C1 segment of cervical spinal cord (tissue), 14 donors: ENCODE measurements around the gene ZBTB20.
"Not testable (repeated sequence)": the region's sequence is repeated elsewhere in the genome, so short reads cannot be mapped to it uniquely, and the experiment has no call there.

ENCODE experiments used
- DNase-seq, 14 donors: peaks; one replicate each; lab custom pipeline; 2025; lab: John Stamatoyannopoulos, UW

The ZBTB20 gene

DNA sequence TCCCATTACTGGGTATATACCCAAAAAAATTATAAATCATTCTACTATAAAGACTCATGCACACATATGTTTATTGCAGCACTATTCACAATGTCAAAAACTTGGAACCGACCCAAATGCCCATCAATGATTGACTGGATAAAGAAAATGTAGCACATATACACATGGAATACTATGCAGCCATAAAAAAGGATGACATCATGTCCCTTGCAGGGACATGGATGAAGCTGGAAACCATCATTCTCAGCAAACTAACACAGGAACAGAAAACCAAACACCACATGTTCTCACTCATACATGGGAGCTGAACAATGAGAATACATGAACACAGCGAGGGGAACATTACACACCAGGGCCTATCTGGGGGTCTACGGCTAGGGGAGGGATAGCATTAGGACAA is 467.3 kb downstream of the ZBTB20 start:
- not testable (repeated sequence) for DNase-seq

DNA sequence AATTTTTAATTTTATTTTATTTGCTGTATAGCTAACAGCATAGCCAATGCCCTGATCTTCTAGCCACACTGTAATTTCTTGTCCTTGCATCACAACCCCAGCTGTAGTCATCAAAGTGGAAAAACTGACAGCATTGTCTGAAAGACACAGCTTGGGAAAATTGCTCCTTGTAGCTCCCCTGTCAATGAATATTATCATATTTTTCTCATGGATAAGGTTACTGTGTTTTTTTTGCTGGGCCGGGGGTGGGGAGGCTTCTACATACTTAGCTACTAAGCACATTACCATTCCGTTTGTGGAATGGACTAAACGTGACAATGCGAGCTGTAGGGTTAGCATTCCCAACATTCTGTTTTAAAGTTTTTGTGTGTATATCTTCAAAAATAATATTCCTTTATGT is 472.0 kb downstream of the ZBTB20 start:
- no peak for DNase-seq

DNA sequence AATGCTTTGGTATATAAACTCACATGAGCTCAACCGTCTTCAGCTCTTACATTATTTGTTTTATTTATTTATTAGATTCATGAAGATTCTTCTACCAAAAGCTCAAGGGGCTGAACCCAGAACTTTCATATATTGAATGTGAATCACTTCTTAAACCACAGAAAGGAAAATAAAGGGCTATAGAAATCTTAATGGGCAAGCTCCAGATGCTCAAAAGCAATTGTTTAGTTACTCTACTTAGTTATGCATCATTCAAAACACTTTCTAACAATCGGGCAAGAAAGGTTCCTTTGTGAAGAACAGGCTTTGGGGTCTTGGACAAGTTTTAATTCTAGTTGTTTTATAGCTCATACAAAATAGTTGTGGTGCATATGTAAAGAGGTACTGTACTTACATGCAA is 473.1 kb downstream of the ZBTB20 start:
- DNase-seq, result no peak

DNA sequence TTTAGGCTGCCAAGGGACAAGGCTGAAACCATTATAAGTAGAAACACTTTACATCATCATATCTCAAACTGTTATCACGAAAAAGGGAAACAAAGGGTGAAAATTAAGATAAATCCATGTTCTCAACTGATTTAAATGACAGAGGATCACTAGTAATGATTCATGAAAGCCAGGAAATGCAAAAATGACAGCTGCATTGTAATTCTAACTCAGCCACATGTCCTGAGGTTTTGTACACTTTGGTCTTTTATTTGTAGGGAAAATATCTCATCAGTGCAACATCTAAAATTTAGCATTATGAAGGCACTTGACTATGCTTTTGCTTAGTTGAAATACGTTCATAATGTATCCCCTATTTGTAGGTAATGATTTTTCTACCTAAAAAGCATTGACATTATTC is 473.6 kb downstream of the ZBTB20 start:
- DNase-seq, result no peak

DNA sequence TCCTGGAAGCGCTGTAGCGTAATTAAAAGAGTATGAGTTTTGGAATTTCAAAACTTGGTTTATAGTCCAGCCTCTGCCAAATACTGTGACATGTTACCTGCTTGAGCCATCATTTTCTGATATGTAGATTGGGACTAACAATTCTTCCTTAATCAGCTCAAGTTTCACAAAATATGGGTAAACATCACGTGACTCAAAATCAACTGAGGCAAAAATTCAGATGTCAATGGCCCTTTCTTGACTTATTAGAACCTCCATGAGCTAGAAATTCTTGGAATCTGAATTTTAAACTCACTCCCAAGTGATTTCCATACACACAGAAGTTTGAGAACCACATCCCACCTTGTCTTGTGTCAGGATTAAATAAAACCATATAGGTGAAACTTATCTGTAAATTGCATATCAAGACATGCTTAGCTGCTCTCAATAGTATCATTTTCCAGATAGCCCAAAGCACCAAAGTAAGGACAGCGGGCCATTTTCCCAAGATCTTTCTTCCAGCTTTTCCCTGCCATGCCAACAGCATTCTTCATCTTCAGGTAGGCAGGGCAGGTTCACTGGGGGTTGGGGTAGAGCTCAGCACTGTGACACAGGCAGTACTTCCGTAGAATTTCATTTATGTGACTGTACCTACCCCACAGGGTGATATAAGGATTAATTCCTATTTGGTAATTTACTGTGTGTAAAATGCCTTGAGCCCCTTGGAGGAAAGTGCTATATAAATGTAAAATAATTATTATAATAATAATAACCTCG is 474.2 kb downstream of the ZBTB20 start:
- no peak for DNase-seq

DNA sequence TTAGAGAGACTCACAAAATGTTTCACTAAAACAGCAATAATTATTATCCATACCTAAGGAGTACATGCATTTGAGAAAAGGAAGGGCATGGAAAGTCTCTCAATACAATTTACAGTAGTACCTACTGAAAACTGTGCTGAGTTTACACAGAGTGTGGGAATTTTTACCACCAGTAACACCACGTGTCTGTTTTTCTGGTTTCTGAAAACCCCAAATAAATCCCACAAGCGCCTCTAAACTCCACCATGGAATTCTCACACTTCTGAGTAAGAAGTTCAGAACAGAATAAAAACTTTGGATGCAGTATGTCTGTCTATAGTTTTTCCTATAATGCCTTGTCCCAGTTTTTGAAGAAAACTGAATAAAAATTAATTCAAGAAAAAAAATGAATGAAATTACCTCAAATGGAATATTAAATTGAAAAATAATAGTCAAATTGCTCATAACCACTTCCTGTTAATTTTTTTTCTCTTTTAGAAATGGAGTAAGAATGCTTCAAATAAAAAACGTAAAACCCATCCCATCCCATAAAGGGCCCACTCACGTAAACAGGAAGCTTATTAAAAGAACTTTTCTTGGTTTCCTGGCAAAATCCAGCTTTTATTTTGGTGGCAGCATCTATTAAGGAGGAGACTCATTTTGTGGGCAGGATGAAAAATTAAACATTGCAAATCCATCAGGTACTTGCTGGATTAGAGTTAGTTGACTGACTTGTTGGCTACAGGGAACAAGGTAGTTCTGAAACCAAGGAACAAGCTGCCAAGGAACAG is 475.2 kb downstream of the ZBTB20 start:
- no peak for DNase-seq

DNA sequence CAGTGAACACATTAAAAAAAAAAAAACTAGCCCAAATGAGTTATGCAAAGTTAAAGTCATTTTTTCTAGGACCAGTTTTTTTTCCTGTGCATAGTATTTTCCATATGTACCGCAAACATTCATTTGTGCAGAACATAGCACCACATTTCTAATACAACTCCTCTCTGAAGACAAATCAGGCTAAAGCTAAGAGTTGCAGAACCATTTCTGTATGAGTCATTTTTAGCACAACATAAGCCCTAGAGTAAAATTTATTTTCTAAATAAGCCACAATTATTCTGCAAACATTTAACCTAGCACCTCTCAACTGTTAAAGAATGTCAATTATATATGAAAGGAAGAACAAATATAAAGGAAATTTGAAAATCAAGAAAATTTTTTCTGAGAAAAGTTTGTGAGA is 477.5 kb downstream of the ZBTB20 start:
- no peak for DNase-seq

DNA sequence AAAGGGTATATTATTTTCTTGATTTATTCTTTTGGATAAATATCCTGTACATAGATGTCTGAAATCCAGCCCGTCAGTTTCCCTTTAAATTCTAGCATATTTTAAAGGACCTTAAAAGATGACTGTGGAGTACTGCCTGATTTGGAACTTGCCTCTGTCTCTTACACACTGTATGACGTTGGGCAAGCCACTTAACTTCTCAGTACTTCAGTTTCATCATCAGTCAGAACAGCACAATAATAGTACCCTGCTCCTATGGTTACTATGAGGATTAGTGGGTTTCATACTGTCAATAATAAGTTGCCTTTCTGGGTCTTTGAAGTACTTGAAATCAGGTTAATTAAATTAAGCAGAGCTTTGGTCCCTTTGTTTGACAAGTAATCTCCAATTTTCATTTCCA is 479.0 kb downstream of the ZBTB20 start:
- no peak for DNase-seq

DNA sequence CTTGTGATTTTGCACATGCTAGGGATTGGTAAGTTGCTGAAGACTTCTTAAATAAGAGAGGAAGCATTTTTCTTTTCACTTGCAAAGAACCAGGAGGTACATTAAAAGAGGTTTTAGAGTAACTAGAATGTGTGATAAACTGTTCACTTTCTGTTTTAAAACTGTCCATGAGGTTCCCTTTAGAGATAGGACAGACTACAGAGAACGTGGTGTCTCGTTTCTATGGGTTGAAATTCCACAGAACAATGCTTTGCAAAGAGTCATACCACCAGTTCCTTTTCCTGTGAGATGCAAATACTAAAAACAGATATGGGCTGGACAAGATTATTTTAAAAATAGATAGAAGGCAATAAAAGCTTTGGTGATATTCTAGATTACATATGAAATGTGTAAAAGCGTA is 480.5 kb downstream of the ZBTB20 start:
- no peak for DNase-seq

DNA sequence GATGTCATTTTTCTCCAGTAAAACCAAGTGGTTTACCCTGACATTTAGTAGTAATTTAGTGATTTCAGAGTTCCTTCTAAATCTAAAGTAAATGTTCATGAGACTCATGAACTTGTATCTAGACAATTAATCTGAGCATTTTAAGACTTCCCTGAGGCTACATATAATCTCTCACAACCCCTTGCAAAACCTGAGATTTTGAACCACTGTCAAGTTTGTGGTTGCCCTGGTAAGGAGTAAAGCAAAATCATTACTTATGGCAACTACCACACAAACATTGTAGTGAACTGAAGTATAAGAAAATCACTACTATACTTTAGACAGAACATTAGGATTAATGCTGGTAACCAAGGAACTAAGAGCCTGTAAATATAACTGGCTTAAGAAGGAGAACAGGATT is 483.1 kb downstream of the ZBTB20 start:
- no peak for DNase-seq

DNA sequence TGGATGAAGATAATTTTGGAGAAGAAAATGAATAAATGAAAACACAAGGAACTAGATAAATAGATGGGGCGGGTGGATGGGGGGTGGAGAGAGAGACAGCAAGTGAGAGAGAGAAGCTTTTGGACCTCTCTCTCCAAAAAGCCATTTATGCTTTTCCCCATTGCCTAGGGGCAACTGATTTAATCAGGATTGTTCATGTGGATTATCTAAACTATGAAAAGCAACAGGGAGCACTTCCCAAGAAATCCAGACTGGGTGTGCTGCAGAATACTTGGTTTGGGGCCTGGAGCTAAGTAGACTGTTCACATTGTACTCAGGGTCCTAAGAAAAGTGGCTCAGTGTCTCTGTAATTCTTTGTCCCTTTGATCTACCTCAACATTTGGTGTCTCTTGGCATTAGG is 486.3 kb downstream of the ZBTB20 start:
- DNase-seq, result no peak

DNA sequence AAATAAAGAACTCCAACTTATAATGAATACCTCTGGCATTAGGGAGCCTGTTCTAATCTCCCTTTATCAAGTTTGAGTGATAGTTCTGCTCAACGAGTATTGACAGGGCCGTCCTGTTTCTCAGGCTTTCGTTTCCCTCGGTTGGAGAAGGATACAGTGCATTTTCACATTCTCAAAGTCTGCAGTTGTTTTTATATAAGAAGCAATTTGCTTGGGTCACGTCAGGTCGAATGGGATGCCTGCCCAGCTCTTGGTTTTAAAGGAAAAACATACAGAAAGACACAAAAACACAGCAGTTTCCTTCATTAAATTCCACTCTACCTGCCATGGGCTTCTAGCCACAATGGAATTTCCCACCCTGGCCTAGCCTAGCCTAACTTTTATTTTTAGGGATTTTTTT is 487.0 kb downstream of the ZBTB20 start:
- peak in 1 of 14 donors; percentile 44 for DNase-seq

DNA sequence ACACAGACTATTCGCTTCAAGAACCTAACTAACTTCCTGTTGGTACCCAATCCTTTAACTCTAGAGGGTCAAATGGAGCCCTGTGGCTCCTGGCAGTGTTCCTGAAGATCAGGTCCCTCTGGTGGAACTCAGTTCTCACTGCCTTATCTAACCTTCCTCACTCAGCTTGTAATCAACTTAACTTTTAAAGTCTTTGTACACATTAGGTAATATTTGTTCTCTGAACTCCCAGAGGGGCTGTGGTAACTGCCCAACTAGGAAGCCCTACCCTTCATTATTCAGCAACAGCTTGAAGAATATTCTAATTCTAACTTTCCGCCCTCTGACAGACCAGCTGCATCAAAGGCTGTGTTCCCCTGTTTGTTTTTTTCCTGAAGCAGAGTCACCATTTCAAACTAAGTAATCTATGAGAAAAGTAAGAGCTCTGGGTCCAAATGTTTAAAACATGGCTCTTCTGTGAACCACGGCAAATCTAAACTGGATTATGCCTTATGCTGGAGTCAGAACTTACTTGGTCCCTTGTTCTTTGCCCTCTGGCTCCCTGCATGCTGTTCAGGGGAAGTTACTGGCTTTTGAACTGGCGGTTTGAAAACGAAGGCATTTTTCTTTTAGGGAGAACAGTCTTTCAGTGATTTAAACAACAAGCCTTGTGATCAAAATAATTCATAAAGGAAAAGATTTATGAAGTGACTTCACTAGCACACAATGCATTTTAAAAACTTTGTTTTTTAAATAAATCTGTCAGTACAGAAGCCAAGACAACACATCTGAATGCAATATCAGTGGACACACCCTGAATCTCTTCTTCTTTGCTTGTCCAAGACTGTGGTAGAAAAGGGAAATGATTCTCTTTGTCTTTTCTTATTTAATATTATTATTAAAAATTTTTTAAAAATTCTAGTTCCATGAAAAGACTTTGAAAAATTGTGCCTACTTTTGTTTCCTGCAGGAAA is 487.7 kb downstream of the ZBTB20 start:
- DNase-seq, result no peak

DNA sequence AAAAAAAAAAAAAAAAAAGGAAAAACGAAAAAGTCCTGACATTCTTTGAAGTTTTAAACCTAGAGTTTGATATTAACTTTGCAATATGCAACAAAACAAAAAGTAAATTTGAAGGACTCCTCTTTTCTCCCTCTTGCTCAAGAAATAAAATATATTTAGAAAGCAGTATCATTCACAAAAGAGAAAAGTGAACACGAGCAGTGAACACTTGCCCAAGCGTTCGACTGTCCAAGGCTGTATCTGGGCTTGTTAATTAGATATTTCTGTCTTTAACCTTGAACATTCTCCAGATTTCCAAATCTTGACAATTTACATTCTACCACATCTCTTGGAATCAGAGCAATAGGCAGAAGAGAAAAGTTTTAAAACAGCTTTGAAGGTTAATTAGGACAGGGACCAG is 495.5 kb downstream of the ZBTB20 start:
- no peak for DNase-seq

DNA sequence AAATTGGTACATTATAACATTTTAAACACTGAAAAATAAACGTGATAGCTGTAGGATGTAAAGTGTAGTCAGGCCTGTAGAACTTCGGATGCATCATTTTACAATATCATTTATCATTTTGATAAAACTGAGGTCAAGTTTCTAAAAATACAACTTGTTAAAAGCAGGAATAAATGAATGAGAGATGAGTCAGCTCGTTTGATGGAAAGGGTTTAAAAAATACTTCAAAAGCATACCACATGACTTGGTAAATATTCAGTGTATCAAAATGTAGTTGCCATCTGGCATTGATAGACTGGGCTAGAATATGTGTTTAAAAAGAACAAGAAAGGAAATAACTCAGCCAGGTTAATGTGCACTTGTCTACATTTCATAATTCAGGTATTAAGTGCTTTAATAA is 496.3 kb downstream of the ZBTB20 start:
- peak in 1 of 14 donors; percentile 18 for DNase-seq

DNA sequence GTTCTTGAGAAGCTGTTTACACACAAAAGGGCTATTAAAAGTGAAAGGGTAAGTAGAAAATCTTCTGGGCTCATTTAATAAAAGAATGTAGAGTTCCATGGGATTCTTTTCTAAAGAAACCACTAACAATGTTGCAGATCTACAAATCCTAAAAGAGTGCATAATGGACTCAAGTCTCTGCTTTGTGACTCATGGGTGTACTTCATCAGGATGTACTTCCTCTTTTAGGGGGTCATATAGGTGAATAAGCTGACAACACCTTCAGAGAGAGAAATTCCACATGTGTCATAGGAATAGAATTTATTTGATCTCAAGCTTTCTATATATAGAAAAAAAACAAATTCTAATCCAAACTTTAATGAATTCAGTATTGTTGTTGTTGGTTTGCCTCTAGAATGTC is 497.8 kb downstream of the ZBTB20 start:
- DNase-seq, result no peak

DNA sequence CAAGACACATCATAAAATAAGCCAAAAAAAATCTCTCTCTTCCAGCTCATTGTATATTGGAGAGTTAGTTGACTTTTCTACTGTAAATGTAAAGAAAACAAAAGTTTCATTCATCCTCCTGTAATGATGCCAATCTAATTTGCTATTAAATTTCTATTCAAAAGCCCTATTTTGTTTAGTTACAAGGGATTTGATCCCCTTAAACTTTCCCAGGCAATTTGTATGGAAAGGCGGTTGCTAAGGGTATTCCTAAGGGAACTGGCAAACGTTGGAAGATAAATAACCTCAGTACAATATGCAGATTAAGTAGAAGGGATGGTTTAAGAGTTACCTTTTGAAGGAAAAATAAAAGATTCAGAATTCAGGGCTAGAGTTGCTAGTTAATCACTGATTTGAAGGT is 500.6 kb downstream of the ZBTB20 start:
- DNase-seq, result no peak

DNA sequence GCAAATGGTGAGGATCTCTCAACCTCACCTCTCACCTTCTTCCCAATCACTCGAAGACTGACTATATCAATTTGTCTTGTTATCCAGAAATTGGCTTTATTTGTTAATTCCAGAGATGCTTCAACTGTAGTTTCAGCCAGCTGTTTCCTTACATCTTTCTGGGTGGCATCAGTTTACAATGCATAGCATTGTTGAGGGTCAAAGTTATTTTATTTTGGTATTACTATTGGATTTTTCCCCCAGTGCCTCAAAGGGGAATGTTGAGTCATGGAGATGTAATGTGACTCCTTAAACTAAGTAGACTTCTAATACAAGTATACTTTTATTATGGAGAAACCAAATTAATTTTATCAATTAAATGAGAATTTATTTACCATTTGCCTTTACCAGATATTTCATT is 501.7 kb downstream of the ZBTB20 start:
- no peak for DNase-seq

DNA sequence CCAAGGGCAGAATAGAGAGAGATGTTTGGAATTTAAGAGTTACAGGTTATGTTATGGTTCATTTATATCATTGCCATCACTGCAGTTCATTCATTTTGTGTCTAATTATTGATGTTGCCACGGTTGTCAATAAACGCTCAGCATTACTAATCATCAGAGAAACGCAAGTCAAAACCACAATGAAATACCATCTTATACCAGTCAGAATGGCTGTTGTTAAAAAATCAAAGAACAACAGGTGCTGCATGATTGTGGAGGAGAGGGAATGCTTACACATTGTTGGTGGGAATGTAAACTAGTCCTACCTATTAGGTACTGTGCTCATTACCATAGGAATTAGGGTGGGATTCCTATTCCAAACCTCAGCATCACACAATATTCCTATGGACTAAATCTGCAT is 502.7 kb downstream of the ZBTB20 start:
- no peak for DNase-seq

DNA sequence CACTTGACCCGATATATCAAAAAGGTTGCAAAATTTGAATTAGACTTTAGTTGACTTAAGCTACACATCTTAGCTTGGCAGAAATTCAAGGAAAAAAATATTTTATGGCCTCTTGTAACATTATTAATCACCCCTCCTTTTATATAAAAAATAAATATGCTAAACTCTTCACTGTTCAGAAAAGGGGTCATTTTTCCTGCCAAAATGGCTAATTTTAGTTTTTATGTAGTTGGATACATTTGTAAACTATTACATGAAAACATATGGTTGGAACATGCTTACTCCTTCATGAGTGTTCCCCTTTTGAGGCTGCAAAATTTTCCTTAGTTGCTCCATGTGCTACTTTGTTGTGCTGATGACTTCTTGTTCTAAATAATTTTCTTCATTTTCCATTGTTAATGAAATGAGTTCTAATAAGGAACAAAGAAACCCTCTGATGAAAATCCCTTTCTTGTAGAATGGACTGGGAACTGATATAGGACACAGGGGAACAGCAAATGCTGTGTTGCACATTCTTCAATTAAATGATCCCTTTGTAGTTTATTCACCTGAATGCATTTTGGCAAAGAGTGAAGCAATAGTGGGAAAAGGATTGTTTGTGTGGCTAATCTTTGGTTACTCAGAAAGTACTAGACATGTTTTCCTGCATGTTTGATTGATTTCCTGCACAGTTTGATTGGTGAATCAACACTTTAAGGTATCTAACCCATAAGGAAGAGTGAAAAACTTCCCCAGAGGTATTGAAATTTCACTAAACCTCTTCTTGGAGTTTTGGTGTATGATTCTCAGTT is 503.9 kb downstream of the ZBTB20 start:
- DNase-seq, result no peak

DNA sequence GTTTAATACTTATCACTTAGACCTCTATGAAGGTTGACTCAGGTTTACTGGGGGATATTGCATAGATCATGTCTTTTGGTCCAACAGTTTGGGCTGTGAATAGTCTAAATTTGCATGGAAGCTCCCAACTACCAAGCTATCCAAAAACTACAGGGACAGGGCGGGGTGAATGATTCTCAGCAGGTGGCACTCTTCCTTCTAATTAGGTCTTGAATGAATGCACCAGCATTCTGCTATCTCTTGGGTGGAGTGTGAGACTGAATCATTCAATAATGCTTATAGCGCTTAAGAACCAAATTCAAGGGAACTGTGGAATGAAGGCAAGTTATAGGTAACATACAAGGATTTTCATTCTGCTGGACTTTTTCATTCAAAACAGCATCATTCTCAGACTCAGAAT is 507.0 kb downstream of the ZBTB20 start:
- no peak for DNase-seq
